GM21423 (cell line): Measurements from ENCODE around the gene MED16.

ENCODE experiments used
- ATAC-seq: cut with Tn5 transposase; IDR thresholded peaks from one replicate; pipeline ENCODE4 v1.9.1; 2021; ENCODE audit warnings: mild to moderate bottlenecking, moderate library complexity; ENCODE audit not compliant: unreplicated experiment

The MED16 gene, protein sequence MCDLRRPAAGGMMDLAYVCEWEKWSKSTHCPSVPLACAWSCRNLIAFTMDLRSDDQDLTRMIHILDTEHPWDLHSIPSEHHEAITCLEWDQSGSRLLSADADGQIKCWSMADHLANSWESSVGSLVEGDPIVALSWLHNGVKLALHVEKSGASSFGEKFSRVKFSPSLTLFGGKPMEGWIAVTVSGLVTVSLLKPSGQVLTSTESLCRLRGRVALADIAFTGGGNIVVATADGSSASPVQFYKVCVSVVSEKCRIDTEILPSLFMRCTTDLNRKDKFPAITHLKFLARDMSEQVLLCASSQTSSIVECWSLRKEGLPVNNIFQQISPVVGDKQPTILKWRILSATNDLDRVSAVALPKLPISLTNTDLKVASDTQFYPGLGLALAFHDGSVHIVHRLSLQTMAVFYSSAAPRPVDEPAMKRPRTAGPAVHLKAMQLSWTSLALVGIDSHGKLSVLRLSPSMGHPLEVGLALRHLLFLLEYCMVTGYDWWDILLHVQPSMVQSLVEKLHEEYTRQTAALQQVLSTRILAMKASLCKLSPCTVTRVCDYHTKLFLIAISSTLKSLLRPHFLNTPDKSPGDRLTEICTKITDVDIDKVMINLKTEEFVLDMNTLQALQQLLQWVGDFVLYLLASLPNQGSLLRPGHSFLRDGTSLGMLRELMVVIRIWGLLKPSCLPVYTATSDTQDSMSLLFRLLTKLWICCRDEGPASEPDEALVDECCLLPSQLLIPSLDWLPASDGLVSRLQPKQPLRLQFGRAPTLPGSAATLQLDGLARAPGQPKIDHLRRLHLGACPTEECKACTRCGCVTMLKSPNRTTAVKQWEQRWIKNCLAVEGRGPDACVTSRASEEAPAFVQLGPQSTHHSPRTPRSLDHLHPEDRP

DNA sequence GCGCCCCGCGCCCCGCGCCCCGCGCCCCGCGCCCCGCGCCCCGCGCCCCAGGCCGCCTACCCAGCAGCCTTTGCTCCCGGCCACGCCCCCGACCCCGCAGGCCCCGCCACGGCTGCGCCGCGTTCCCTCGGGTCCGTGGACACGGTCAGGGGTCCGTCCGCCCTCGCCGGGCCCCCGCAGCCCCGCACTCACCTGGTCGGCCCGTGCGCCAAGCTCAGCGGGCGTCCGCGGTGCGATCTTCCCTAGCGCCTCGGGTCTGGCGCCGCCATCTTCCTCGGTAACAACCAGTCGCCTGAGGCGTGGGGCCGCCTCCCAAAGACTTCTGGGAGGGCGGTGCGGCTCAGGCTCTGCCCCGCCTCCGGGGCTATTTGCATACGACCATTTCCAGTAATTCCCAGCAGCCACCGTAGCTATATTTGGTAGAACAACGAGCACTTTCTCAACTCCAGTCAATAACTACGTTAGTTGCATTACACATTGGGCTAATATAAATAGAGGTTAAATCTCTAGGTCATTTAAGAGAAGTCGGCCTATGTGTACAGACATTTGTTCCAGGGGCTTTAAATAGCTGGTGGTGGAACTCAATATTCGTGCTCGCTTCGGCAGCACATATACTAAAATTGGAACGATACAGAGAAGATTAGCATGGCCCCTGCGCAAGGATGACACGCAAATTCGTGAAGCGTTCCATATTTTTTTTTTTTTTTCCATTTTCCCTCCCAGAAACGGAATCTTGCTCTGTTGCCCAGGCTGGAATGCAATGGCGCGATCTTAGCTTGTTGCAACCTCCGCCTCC, at the start of gene MED16, which contains the start of gene RNU6-9:
Gene MED16 (minus strand): TSS at position 294 of the 796 bp plus-strand sequence. CDS start 2,056 bp downstream, outside the sequence.
Gene RNU6-9 (plus strand): TSS at position 591 of the 796 bp plus-strand sequence.
- peak; percentile 78 for ATAC-seq

DNA sequence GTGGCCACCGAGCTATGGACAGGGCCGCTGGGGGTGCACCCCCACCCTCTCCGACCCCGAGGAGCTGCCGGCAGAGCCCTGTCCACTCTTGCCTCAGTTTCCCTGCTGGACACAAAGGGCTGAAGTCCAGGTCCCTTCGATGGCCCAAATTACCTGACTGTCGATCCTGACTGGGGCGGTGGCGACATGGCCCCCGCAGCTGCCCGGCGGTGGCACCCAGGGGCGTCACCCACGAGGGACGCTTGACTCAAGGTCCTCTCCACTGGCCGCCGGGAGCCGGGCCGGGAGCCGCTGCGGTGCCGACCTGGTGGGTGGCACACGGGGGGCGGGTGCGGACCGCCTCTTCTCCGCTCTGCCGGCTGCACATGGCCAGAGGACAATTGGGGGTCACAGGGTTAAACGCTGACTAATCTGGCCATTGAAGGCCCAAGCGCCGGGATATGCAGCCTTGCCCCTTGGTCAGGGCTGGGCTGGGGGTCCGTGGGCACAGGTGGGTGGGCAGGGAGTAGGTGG, 49.2 kb upstream of the MED16 start:
- no peak for ATAC-seq

DNA sequence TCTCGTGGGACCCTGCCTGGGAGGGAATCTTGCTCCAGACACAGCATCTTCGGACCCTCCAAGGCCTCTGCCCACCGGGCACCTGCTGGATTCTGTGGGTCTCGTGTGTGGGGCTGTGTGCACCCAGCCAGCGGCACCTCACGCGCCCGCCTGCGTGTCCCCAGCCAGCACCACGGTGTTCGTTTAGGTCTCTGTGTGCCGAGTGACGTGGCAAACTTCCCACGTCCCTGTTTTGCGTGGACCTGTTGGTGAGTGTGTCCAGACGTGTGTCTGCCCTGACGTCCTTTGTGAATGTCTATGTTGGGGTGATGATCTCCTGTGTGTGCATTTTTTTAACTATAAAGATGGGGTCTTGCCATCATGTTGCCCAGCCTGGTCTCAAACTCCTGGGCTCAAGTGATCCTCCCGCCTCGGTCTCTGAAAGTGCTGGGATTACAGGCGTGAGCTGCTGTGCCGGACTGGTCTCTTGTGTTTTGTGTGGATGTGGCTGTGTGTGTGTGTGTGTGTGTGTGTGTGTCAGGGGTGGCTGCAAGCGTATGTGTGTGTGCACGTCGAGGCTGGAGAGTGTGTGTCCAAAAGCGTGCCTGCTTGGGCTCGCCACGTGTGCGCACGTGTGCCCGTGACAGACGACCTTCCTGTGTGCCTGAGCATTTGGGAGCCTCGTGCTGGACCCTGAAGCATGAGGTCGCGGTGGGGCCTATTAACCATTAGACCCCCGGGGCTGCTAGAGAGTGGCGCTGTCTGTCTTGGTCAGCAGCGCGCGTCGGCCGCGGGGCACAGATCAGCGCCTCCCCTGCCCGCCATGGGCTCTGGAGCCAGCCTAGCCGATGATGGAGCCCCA, 48.5 kb upstream of the MED16 start:
- ATAC-seq: no peak

DNA sequence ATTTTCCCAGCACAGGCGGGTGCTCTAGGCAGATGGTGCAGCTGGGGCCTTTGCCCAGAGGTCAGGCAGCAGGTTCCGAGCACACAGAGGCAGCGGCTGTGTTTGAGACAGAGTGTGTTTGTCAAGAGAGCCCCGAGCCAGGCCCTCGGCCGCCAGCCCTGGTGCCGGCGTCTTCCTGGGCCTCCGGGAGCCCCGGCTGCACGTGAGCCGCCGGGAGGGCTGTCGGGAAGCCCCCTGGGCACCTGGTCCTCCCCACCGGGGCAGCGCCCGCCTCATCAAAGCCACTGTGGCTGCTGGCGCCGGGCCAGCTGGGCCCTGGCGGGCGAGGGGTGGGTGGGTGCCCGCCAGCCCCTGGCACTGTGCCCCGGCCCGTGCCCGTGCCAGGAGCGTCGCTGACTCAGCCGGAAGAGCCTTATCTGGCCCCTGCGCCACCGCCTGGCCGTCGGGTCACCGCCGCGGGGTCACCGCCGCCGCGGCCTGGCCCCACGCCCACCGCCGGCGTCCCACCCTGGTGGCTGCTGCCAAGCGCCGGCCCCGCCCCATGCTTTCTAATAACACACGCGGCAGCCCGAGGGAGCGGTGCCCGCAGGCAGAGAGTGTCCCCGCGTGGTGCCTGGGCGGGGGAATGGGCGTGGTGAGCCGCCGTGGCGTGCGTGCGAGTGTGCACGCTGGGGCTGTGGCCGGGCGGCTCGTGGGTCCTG, 47.8 kb upstream of the MED16 start:
- ATAC-seq: peak; percentile 49

DNA sequence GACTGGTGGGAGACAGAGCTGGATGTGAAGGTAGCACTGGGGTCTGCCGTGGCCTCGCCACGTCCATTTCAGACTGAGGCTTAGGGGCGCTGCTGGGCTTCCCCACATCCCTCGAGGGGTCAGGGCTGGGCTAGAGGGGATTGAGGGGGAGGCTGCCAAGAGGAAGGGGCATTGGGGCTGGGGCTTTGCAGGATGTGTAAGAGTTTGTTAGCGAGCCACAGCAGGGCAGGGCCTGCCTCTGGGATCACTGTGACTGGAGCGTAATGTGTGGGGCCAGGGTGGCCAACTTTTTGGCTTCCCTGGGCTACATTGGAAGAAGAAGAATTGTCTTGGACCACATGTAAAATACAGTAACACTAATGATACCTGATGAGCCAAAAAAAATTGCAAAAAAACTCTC, 46.9 kb upstream of the MED16 start:
- no peak for ATAC-seq

DNA sequence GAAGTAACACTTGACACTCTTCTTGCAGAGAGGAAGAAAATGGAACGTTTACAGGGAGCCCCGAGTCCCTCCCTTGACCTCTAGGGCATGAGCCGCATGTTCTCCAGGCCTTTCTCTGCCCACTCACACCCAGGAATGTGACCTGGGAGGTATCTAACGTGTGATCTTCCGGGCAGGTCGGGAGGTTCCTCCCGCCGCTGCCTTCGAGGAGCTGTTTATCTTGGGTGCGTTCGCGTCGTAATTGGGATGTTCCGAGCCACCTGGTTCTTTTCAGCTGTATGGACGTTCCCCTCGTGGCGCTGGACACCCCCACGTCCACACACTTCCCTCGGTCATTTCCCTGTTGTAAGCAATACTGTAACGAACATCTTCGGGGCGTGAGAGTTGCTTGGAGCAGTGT, 46.5 kb upstream of the MED16 start:
- ATAC-seq: no peak

DNA sequence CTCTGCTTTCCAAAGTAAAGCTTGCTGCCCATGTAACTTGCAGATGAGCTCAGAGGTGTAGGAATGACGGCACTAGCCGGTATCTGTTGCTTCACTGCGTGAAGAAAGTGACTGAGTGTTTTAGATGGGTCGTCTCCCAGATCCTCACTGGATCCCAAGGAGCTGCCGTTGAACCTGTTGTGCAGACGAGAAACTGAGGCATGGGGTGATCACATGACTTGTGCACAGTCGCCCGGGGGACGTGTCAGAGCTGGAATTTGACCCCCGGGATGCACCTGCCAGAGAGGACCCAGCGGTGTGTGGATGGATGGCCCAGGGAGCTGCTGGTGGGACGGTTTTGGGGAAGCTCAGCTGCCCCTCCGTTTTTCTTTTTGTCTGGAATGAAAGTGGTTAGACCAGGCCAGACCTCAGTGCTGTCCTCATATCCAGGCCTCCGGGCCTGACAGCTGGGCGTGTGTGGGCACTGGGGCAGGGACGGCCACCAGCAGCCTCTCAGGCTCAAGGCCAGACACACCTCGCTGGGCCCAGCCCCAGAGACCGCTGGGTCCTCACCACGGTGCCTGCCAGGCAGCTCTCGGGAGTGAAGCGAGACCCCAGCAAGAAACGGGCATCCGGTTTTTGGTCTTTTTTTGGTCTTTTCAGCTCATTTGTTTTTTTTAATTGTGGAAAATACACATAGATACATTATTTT, 45.4 kb upstream of the MED16 start:
- ATAC-seq: no peak

DNA sequence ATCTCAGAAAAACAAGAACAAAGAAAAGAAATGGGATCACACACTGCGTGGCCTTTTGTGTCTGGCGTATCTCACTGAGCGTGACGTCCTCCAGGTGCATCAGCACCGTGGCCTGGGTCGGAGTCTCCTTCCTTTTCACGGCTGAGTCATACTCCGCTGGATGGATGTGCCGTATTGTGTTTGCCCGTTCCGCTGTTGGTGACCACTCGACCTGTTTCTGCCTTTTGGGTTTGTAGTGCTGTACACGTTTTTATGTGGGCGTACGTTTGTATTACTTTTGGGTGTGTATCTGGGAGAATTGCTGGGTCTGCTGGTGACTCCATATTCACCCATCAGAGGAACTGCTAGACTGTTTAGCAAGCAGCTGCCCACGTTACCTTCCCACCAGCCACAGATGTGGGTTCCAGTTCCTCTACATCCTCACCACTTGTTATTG, 44.3 kb upstream of the MED16 start:
- no peak for ATAC-seq

DNA sequence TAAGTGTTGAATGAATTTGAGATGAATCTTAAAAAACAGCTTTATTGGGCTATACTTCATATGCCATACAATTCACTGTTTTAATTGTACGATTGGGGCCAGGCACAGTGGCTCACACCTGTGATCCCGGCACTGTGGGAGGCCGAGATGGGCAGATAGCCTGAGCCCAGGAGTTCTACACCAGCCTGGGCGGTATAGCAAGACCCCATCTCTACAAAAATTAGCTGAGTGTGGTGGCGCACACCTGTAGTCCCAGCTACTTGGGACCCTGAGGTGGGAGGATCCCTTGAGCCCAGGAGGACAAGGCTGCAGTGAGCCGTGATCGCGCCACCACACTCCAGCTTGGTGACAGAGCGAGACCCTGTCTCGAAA, 43.2 kb upstream of the MED16 start:
- ATAC-seq: no peak

DNA sequence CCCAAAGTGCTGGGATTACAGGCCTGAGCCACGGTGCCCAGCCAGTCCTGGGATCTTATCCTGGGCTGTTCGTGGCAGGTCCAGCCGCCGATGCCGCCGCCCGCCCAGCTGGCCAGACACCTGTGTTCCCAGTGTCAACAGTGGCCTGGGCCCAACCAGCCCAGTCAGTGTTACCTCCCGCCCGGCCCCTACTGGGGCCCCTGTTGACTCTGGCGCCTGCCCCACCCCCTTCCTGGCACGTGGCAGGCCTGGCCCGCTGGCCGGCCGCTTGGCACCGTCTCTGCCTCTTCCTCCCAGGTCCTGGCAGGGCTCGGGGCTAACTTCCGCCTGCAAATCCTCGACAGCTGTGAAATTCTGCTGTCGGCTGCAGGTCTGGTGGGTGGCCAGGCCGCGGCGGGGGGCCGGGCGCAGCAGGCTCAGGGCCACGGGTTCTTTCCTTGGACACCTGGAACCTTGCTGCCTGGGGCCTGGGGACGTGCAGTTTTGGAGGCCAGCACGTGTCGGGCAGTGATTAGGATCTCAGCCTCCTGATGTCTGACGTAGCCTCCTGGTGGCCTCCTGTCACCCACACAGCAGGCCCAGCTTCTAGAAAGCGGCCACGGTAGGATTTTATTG, 42.0 kb upstream of the MED16 start:
- ATAC-seq: no peak

DNA sequence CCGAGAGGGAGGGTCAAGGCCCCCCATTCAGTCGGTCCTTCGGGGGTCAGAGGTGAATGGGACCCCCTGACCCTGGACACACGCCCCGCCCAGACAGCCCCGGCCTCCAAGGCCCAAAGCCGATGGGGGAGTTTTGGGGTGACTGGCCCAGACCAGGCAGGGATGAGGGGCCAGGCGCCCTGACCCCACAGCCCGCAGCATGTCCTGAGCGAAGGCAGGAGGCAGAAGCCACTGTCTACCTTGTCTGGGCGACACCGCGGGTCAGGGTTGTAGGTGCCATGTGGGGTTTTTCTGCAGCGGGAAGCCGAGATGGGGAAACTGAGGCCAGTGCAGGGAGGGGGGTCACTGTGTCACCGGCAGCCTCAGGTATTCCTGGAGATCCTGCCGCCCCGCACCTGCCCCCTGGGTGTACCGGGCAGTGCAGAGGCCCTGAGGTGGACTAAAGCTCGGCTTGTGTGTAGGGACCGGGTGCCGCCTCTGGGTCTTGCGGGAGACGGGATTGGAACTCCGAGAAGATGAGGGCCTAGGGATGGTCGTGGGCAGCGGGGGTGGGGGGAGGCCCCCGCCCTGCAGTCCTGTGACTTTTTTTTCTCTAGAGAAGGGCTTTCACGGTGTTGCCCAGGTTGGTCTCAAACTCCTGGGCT, 41.3 kb upstream of the MED16 start:
- ATAC-seq: no peak

DNA sequence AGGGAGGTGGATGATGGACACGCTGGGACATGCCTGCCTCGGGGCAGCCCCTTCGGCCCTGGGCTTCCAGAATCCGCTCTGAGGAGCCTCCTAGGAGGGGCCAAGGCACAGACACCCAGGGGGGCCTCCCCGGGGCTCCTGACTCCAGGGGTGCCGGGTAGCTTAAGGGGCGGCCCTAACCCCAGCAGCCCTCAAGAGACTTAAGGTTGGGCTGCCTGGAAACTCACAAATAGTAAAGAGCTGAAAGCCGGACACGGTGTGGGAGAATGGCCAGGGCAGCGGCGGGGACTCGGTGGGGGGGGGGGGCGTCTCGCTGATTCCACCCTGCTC, 40.5 kb upstream of the MED16 start:
- ATAC-seq: no peak

DNA sequence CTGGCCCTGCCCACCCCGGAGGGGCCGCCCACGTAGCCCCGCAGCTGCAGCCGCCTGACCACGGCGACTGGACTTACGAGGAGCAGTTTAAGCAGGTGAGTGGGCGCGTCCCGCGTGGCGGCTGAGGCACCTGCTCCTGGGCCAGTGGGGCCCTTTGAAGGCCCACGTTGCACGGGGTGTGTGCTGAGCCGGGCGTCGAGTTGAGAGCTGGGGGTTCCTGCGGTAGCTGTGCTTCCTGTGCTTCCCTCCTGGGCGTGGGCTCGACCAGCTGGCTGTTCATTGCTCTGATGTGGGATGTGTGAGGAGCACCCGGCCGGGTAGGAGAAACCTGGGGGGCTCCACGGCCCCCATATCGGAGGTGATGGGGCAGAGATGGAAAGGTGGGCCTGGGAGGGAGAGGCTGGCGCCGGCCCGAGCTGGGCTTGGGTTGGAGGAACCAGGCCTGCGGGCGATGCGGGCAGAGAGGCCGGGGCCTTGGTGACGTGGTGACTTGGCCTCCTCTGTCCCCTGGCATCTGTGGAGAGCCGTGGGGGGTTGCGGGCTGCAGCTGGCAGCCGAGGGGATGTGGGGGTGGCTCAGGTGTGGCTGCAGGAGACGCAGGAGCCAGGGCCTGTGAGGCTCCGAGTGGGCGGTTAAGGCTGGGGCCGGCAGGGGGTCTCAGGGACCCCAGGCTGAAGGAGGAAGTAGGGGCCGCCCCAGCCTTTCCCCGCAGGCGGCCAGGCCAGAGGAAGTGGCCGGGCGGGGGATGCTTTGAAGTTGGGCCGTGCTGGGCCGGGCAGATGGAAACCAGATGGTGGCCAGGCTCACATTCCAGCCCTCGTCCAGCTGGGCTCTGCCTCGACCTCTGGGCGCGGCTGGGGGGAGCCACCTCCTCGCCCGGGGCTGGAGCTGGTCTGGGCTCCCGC, 39.9 kb upstream of the MED16 start:
- no peak for ATAC-seq

DNA sequence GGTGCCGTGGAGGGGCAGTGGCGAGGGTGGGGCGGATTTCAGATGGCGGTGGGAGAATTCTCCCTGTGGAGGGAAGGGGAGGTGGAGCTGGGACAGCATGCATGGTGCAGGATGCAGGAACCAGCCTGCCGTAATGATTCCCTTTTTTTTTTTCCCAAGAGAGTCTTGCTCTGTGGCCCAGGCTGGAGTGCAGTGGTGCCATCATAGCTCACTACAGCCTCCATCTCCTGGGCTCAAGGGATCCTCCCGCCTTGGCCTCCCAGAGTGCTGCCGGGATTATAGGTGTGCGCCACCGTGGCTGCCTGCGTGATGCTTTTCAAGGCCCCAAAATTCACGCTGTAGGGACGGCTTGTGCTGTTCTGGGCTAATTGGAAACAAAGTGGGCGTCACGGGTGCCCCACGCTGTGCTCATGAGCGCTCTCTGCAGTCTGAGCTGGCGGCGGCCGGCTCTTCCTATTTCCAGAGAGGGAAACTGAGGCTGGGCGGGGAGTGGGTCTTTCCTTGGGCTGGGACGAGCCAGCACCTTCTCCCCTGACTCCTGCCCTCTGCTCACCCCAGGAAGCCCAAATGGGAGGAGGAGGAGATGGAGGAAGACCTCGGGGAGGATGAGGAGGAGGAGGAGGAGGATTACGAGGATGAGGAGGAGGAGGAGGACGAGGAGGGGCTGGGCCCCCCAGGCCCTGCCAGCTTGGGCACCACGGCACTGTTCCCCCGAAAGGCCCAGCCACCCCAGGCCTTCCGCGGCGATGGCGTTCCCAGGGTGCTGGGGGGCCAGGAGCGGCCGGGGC, 39.1 kb upstream of the MED16 start:
- no peak for ATAC-seq

DNA sequence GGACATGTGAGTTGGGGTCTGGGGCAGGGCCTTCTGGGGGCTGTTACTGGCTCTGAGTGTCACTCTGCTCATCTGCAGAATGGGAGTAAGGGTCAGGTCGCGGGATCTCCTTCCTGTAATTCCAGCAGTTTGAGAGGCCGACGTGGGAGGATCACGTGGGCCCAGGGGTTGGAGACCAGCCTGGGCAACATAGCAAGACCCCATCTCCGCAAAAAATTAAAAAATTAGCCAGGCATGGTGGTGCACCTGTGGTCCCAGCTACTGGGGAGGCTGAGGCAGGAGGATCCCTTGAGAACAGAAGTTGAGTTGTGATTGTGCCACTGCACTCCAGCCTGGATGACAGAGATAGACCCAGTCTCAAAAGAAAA, 36.9 kb upstream of the MED16 start:
- ATAC-seq: no peak

DNA sequence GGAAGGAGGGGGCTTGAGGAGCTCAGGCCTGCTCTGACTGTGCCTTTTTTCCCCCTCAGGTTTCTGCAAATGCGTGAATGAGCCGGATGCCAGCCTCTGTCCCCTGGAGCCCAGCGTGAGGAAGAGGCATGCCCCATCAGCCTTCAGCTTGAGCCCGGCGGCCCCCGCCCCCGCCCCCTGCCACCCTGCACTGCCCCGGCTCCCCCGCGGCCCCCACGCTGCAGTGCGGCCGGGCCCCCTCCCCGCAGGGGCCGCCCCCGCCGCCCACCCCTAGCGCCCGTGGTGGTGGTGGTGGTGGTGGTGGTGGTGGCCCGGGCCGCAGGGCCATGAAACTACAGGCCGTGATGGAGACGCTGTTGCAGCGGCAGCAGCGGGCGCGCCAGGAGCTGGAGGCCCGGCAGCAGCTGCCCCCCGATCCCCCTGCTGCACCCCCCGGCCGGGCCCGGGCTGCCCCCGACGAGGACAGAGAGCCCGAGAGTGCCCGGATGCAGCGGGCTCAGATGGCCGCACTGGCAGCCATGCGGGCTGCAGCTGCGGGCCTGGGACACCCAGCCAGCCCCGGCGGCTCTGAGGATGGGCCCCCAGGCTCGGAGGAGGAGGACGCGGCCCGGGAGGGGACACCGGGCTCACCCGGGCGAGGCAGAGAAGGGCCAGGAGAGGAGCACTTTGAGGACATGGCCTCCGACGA, 36.4 kb upstream of the MED16 start:
- ATAC-seq: no peak
